ENCODE data around the gene ADAMTS18.

- TF ChIP-seq CTCF (IDR thresholded peaks at IDR 0.05; ENCODE audit: poor library complexity) (no peak), EZH2 (IDR thresholded peaks at IDR 0.05; ENCODE audit: borderline replicate concordance) (no peak)
These were observed 14.4 kb upstream of the ADAMTS18 start for GRCh38 chr16:77449208-77449607.

Measured in hepatocyte (in vitro differentiated cells).